SIG-M5 treated with dmso at 0.1 percent for 504 hours (cell line): ENCODE data around the gene PLCL2.
"Not testable (repeated sequence)": the region's sequence is repeated elsewhere in the genome, so short reads cannot be mapped to it uniquely, and the experiment has no call there.

Source experiments
- DNase-seq: peaks from one replicate; lab custom pipeline; 2025; ENCODE audit not compliant: unreplicated experiment; lab: John Stamatoyannopoulos, UW

Gene PLCL2

DNA sequence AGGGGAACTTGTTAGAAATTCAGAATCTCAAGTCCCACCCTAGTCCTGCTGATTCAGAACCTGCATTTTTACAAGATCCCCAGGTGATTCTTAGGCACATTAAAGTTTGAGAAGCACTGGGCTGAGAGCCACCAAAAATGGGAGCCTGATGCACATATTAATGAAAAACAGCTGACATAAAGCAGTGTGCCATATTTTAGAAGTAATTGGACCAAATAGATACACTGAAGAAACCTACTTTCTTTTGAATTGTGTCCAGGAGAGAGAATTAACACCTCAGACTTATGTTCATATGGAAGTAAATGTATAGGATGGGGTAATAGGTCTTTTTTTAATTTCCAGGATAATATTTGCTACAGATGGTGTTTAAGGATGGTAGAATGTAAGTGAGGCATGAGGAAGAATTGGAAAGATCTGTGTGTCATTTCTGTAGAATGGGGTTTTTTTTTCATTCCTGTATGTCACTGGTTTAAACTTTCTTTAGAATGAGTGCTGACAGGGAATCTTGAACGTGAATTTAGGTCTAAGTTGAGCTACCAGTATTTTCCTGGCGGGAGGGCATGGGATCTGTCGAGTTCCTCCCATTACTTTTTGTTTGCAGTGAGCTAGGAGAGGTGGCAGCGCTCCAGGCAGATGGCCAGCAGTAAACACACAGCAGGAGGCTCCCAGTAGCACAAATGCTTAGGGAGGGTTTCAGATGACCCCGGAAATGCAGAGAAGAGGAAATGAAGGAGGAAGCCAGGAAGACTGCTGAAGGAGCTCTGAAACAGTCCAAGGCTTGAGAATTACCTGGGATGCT is 185.6 kb downstream of the PLCL2 start:
- no peak for DNase-seq

DNA sequence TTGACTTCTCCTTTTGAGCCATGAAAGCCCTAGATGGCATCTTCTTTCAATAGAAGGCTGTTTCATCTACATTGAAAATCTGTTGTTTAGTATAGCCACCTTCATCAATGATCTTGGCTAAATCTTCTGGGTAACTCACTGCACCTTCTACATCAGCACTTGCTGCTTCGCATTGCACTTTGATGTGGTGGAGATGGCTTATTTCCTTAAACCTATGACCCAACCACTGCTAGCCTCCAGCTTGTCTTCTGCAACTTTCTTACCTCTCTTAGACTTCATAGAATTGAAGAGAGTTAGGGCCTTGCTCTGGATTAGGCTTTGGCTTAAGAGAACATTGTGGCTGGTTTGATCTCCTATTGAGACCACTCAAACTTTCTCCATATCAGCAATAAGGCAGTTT is 189.8 kb downstream of the PLCL2 start:
- no peak for DNase-seq

DNA sequence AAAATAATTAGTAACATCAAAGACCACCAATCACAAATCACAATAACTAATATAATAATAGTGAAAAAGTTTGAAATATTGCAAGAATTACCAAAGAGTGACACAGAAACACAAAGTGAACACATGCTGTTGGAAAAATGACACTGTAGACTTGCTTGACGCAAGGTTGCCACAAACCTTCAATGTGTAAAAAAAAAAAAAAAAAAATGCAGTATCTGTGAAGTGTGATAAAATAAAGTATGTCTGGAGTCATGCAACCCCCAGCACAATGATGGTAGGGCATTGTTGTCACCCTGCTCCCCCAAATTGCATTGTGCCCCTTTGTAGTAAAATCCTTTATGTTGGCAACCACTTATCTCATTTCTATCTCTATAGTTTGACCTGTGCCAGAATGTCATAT is 190.6 kb downstream of the PLCL2 start:
- no peak for DNase-seq

GRCh38 chr3:17075907-17076306 is 191.2 kb downstream of the PLCL2 start:
- no peak for DNase-seq

- DNase-seq: no peak
Measured at GRCh38 chr3:17076940-17077605, 192.3 kb downstream of the PLCL2 start.

DNA sequence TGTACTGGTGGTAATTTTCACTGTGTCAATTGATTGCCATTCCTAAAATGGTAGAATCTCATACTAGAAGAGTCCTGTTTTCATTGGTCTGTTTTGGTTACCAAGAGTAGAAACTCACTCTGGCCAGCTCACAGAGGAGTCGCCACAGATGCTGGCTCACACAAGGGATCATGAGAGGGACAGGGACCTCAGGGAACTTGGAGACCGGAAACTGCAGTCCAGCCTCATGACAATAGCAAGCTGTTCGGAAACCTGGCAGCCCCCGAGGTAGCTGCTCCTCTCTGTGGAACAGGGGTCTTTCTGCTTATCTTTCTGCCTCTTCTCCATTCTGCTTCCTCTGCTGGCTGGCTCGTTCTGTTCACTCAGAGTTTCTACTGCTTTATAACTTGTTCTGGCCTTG is 192.9 kb downstream of the PLCL2 start:
- no peak for DNase-seq

DNA sequence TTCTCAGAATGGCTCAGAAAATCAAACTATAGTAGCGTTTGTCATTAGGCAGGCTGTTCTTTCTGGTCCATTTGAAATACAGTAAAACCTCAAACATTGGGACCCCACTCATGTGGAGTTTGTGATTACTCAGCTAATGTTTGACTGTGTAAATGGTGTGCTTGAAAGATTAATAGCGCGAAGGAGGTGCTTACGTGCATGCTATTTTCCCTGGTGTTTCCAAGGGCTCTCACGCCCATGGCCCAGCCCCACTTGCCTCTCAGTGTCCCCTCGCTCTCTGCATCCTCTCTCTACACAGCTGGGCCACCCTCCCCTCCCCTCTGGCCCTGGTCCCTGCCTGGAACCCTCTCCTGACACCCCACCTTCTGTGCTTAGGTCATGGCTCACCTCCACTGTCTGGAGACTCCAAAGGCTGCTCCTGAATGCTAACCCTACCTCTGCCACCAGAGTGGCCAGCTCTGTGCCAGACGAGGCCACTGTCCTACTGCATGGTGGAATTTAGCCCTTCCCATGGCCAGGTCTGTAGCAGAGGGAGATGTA is 194.2 kb downstream of the PLCL2 start:
- no peak for DNase-seq

DNA sequence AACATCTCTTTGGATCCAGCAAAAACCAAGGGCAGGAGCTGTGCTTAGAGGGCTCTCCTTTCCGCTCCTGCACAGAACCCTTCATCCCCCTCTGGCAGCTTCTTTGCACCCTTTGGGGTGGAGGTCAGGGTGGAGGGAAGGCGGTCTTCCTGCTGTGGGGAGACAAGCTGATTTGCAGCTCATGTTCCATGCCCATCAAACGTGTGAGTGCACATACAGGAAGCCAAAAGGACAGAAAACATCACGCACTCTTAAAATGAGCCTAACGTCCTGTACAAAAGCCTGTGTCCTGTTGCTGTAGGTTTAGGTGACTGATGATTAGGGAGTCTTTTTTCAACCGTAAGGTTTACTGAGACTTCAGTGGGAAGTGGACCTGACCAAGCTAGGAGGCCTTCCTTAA is 195.2 kb downstream of the PLCL2 start:
- no peak for DNase-seq

GRCh38 chr3:17081520-17081919 is 196.8 kb downstream of the PLCL2 start:
- no peak for DNase-seq

- DNase-seq: no peak
Measured at GRCh38 chr3:17087509-17087908, 202.8 kb downstream of the PLCL2 start.

DNA sequence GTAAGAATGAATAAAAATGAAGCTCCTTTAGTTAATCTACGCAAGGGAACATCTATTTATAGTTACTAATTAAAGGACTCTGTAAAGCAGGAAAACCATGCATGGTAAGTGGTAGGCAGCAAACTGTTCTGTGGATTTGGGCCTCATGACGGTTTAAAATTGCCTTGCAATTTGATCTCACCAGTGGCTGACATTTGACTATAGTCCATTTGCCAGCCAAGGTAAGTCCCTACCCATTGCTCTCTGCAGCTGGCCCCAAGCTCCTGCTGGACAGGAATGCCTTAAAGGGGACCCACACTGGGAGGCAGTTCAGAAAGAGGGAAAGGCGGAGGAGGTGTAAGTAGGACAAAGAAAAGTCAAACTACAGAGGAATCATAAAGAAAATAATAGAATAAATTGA is 203.3 kb downstream of the PLCL2 start:
- DNase-seq: no peak

- DNase-seq: no peak
Measured at GRCh38 chr3:17088602-17089313, 204.0 kb downstream of the PLCL2 start.

DNA sequence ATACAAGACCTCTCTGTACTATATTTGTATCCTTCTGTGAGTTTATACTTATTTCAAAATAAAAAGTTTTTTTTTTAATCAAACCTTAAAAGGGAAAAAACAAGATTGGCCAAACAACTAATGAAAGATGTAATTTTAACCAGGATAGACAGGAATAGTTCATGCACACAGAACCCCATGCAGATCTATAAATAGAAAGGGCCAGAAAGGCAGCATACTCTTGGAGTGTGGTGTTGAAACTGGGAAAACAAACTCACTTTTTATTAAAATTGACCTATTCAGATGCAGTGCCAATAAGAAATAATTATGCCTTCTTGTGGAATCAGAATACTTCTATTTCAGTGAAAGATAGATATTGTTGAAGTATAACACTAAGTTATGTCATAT is 204.6 kb downstream of the PLCL2 start:
- no peak for DNase-seq

GRCh38 chr3:17090280-17090983 is 205.7 kb downstream of the PLCL2 start:
- DNase-seq: no peak

DNA sequence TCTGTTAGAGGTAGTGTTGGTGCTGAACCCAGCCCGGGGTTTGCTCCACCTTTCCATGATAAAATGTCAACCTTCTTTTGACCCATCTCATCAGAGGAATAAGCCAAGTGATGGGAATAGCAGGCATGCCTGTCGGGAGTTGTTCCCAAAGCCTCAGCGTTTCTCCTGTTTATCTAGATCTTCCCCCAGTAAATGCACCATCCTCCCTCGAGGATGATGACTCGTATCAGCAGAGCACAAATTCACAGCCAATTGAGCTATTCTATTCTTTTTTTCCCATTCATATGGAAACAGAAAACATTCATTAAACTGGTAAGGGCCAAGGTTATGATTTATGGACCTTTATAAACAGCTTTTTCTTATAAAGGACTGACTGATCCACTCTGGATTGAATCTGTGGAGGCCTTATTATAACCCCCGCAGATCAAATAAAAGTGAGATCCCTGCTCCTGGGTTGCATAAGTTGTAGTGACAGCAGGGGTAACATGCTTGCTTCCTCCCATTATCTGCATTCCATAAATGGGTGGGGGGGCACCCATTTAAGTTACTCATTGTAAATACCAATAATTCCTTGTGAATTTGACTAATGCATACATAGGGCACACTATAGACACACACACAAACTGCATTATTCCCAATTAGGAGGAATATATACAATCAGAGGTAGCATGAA is 207.3 kb downstream of the PLCL2 start:
- DNase-seq: no peak

DNA sequence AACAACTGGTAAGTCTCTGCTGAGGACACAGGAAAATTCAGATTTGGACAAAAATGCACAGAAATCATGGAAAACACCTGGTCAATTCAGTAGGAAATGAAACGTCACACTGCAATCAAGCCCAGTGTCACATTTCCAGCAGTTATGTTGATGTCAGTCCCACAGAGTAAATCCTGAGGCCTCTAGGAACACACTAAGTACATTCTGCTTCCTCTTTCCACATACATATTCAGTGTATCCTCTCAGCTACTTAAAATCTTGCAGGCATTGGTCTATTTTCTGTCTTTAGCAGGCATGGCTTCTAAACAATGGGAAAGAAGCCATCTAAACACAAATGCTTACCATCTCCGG is 207.8 kb downstream of the PLCL2 start:
- DNase-seq: peak; percentile 6

GRCh38 chr3:17094551-17094950 is 209.8 kb downstream of the PLCL2 start:
- no peak for DNase-seq

GRCh38 chr3:17103579-17103978 is 218.8 kb downstream of the PLCL2 start:
- DNase-seq: no peak

- DNase-seq: not testable (repeated sequence)
Measured at GRCh38 chr3:17106801-17107200, 222.0 kb downstream of the PLCL2 start.

DNA sequence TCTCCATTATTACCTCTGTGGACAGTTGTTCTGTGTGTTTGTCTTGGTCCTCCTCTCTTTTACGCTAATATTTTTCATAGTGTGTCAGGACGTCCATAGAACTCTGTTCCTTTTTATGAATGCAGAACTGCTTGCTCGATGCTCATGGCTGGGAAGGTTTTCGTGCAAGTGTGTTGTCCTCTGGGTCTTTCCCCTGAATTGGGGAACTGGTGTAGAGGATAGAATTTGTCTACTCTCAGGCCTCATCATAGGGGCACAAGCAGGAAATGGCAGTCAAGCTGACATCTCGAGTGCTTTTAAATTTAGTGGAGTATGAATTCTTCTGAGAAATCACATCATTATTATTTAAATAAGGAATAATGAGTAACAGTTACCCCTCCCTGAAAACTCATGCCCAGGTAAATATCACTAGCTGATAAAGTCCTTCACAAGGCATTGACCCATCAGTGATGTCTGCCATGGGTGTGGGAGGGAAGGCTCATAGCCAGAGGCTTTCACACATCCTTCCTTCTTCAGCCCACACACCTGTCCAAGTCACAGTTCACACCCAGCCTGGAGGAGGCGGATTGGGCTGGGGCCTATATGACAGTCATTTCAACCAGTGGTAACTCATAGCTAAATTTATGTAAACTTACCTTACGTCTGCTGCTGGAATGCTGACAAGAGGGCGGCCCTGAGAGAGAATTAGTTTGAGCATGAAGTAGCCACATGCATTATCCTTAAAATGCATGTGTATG is 226.1 kb downstream of the PLCL2 start:
- DNase-seq: no peak
